GM23338 (cell line): ENCODE results near the gene ULK2. TPM values are rescaled to one million over a fixed set of nuclear protein-coding genes. Genes with fewer than 3 reads are reported as not detected.

ENCODE experiments used
- ATAC-seq: fragments of 200-7000 bp; cut with Tn5 transposase; 3 replicates; pipeline ENCODE4 v1.9.1; 2020
- DNase-seq: peaks from one replicate; pipeline ENCODE4 v3.0.0-alpha.2; 2015; ENCODE audit warnings: low spot score
- H2AFZ ChIP-seq: fragments of 200-600 bp; sonication (generic); 2 replicates; pipeline ENCODE4 v1.8.0; 2016; ENCODE audit warnings: antibody characterized with exemption, mild to moderate bottlenecking, moderate library complexity
- H3F3A ChIP-seq: fragments of 200-600 bp; sonication (generic); replicated peaks from 2 replicates; pipeline ENCODE4 v1.8.0; 2017; ENCODE audit warnings: antibody characterized with exemption, mixed run types, low read depth
- H3K27ac ChIP-seq: fragments of 200-600 bp; sonication (generic); 2 replicates; pipeline ENCODE4 v1.6.1; 2016; ENCODE audit warnings: low read depth
- H3K27me3 ChIP-seq: fragments of 200-600 bp; sonication (generic); 2 replicates; pipeline ENCODE4 v1.8.0; 2016; ENCODE audit warnings: mild to moderate bottlenecking, mixed run types, moderate library complexity; ENCODE audit not compliant: insufficient read depth
- H3K36me3 ChIP-seq: fragments of 200-600 bp; sonication (generic); 2 replicates; pipeline ENCODE4 v1.8.0; 2016; ENCODE audit warnings: mild to moderate bottlenecking; ENCODE audit not compliant: insufficient read depth
- H3K4me1 ChIP-seq: fragments of 200-600 bp; sonication (generic); 2 replicates; pipeline ENCODE4 v1.8.0; 2016; ENCODE audit warnings: mild to moderate bottlenecking, moderate library complexity; ENCODE audit not compliant: insufficient read depth
- H3K4me2 ChIP-seq: fragments of 200-600 bp; sonication (generic); 2 replicates; pipeline ENCODE4 v1.7.1; 2017; ENCODE audit warnings: mixed run types
- H3K4me3 ChIP-seq: fragments of 200-600 bp; sonication (generic); 2 replicates; pipeline ENCODE4 v1.6.1; 2016; ENCODE audit warnings: mixed run types
- H3K79me2 ChIP-seq: fragments of 200-600 bp; sonication (generic); replicated peaks from 2 replicates; pipeline ENCODE4 v1.8.0; 2017; ENCODE audit warnings: mild to moderate bottlenecking; ENCODE audit not compliant: insufficient read depth
- H3K9me2 ChIP-seq: fragments of 200-600 bp; sonication (generic); 2 replicates; pipeline ENCODE4 v1.8.0; 2017; ENCODE audit not compliant: insufficient read depth
- H4K20me1 ChIP-seq: fragments of 200-600 bp; sonication (generic); replicated peaks from 2 replicates; pipeline ENCODE4 v1.8.0; 2017; ENCODE audit warnings: mild to moderate bottlenecking; ENCODE audit not compliant: insufficient read depth
- H3K27ac Mint-ChIP-seq: 2 replicates; pipeline ENCODE4 v1.8.0; 2020; ENCODE audit warnings: inconsistent platforms, mild to moderate bottlenecking, moderate library complexity, mixed read lengths
- H3K27me3 Mint-ChIP-seq: 3 replicates; pipeline ENCODE4 v1.8.0; 2022; ENCODE audit warnings: low read depth, mild to moderate bottlenecking, moderate library complexity, mixed read lengths, inconsistent platforms; ENCODE audit not compliant: insufficient read depth, poor library complexity
- H3K36me3 Mint-ChIP-seq: 3 replicates; pipeline ENCODE4 v1.8.0; 2021; ENCODE audit warnings: low read depth, mild to moderate bottlenecking, inconsistent platforms, moderate library complexity, mixed read lengths
- H3K4me1 Mint-ChIP-seq: 3 replicates; pipeline ENCODE4 v1.8.0; 2020; ENCODE audit warnings: mild to moderate bottlenecking, inconsistent platforms, mixed read lengths
- H3K4me3 Mint-ChIP-seq: 3 replicates; pipeline ENCODE4 v1.8.0; 2021; ENCODE audit warnings: moderate library complexity, mild to moderate bottlenecking, inconsistent platforms, mixed read lengths
- H3K9me3 Mint-ChIP-seq: 3 replicates; pipeline ENCODE4 v1.8.0; 2020; ENCODE audit warnings: moderate library complexity, mild to moderate bottlenecking, inconsistent platforms, mixed read lengths
- EZH2 ChIP-seq: fragments of 200-600 bp; sonication (generic); IDR thresholded peaks from one replicate; pipeline ENCODE4 v1.8.0; 2017; ENCODE audit warnings: antibody characterized with exemption, mild to moderate bottlenecking, low read depth; ENCODE audit not compliant: unreplicated experiment
- EZH2phosphoT487 ChIP-seq: fragments of 200-600 bp; sonication (generic); IDR thresholded peaks from one replicate; pipeline ENCODE4 v1.8.1; 2018; ENCODE audit warnings: antibody characterized with exemption; ENCODE audit not compliant: unreplicated experiment
- JUNB ChIP-seq: IDR thresholded peaks from one replicate; pipeline ENCODE4 v1.6.1; 2016; ENCODE audit warnings: antibody characterized with exemption; ENCODE audit not compliant: unreplicated experiment
- STAT1 ChIP-seq: IDR thresholded peaks from one replicate; pipeline ENCODE4 v1.6.1; 2016; ENCODE audit warnings: antibody characterized with exemption; ENCODE audit not compliant: unreplicated experiment
- polyA plus RNA-seq: library from polyadenylated mRNA; unstranded; fragments of >200 nt; fragmentation: Nextera tagmentation; extraction: Ambion mirVana; gene quantifications from 2 replicates; pipeline ENCODE4 v1.2.1, GENCODE V29; 2016
- total RNA-seq: library from RNA; depleted of rRNA; stranded (reverse); fragments of >200 nt; shearing (Covaris generic); gene quantifications from 2 replicates; pipeline ENCODE4 v1.2.3, GENCODE V29; 2014
- TF ChIP-seq, protein P1 (sequence below), 2 experiments: fragments of 200-600 bp in 1 of 2; sonication (generic) in 1 of 2; conservative IDR thresholded peaks; 2 replicates each; pipeline versions ENCODE4 v1.5.1 to v1.6.1; 2016 to 2017; ENCODE audit warnings: antibody characterized with exemption in 2 of 2, low read depth in 2 of 2, mild to moderate bottlenecking in 2 of 2, moderate library complexity in 1 of 2
- TF ChIP-seq, protein P2 (sequence below): IDR thresholded peaks from one replicate; pipeline ENCODE4 v1.6.1; 2018; ENCODE audit warnings: antibody characterized with exemption; ENCODE audit not compliant: unreplicated experiment
- TF ChIP-seq, protein P3 (sequence below): fragments of 250-450 bp; sonication (Bioruptor Pico); IDR thresholded peaks from 2 replicates; pipeline ENCODE4 v1.5.0; 2020; ENCODE audit warnings: mild to moderate bottlenecking, moderate library complexity

Gene ULK2
- total and polyA plus RNA-seq, 2 experiments from 2014 or later = 1.6 to 3.0 TPM

DNA sequence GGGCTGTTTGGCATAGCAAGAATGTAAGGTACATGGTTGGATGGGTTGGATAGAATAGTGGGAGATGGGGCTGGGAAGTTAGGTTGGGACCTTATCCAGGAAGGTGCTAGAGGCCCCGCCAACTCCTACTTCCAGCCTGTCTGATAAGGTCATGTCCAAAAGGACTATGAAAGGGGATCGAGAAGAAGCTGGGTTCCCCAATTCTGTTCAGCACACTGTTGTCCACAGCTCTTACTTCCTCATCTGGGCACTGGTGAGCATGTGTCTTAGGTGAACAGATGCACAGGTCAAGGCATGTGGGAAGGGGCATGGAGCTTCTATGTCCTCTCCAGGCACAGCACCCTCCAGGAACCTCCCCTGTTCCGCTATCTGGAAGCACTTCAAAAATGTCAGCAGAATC, 5.6 kb upstream of the ULK2 start:
- H3K4me2 ChIP-seq = no peak overlapping the region
- Mint-ChIP-seq H3K36me3 (no peaks in the 10 kb centered on the region; the same call in 2 of the 3 replicates), H3K27me3 (peaks cover 20% of the 10 kb centered on the region), H3K27ac (no peak overlapping the region), H3K9me3 (no peaks in the 10 kb centered on the region), H3K4me1 (no peaks in the 10 kb centered on the region), H3K4me3 (no peak overlapping the region)
- ATAC-seq (no peak), DNase-seq (no peak)
- no peaks in the 10 kb centered on the region for H3K79me2 ChIP-seq
- H3K4me1 ChIP-seq = peaks cover 2% of the 10 kb centered on the region; the same call in 1 of the 2 replicates
- no peak for TF ChIP-seq JUNB
- TF ChIP-seq, protein P1, sequence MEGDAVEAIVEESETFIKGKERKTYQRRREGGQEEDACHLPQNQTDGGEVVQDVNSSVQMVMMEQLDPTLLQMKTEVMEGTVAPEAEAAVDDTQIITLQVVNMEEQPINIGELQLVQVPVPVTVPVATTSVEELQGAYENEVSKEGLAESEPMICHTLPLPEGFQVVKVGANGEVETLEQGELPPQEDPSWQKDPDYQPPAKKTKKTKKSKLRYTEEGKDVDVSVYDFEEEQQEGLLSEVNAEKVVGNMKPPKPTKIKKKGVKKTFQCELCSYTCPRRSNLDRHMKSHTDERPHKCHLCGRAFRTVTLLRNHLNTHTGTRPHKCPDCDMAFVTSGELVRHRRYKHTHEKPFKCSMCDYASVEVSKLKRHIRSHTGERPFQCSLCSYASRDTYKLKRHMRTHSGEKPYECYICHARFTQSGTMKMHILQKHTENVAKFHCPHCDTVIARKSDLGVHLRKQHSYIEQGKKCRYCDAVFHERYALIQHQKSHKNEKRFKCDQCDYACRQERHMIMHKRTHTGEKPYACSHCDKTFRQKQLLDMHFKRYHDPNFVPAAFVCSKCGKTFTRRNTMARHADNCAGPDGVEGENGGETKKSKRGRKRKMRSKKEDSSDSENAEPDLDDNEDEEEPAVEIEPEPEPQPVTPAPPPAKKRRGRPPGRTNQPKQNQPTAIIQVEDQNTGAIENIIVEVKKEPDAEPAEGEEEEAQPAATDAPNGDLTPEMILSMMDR (conservative IDR thresholded peaks at IDR 0.05; ENCODE audit: low read depth in 2 of 2) = no peak
- TF ChIP-seq EZH2phosphoT487 = no peak
- TF ChIP-seq STAT1 = no peak
- H3K27ac ChIP-seq = no peak overlapping the region
- peaks cover 19% of the 10 kb centered on the region for H3K27me3 ChIP-seq
- H3K36me3 ChIP-seq = no peaks in the 10 kb centered on the region
- H3K4me3 ChIP-seq = no peak overlapping the region
- no peaks in the 10 kb centered on the region for H4K20me1 ChIP-seq
- H3K9me2 ChIP-seq = no peaks in the 10 kb centered on the region; the same call in 1 of the 2 replicates
- H3F3A ChIP-seq = no peaks in the 10 kb centered on the region
- no peak overlapping the region for H2AFZ ChIP-seq

DNA sequence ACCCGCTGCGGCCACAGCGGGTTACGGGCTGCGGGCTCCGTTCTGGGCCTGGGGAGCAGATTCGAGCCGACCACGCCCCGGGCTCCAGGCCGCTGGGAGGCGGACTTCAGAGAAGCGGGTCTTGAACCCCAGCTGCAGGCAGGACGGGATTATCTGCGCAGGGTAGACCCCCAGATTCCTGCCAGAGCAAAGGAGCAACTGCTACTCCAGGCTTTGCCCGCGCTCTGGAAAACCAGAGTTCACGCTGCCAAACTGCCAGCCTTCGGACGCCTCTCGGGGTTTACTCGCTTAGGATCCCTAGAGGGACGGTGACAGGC, 301 bp upstream of the ULK2 start:
- H3F3A ChIP-seq = no peaks in the 10 kb centered on the region
- peak overlapping the region; percentile 57 for H3K4me3 Mint-ChIP-seq
- TF ChIP-seq, protein P2, sequence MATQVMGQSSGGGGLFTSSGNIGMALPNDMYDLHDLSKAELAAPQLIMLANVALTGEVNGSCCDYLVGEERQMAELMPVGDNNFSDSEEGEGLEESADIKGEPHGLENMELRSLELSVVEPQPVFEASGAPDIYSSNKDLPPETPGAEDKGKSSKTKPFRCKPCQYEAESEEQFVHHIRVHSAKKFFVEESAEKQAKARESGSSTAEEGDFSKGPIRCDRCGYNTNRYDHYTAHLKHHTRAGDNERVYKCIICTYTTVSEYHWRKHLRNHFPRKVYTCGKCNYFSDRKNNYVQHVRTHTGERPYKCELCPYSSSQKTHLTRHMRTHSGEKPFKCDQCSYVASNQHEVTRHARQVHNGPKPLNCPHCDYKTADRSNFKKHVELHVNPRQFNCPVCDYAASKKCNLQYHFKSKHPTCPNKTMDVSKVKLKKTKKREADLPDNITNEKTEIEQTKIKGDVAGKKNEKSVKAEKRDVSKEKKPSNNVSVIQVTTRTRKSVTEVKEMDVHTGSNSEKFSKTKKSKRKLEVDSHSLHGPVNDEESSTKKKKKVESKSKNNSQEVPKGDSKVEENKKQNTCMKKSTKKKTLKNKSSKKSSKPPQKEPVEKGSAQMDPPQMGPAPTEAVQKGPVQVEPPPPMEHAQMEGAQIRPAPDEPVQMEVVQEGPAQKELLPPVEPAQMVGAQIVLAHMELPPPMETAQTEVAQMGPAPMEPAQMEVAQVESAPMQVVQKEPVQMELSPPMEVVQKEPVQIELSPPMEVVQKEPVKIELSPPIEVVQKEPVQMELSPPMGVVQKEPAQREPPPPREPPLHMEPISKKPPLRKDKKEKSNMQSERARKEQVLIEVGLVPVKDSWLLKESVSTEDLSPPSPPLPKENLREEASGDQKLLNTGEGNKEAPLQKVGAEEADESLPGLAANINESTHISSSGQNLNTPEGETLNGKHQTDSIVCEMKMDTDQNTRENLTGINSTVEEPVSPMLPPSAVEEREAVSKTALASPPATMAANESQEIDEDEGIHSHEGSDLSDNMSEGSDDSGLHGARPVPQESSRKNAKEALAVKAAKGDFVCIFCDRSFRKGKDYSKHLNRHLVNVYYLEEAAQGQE = no peak
- TF ChIP-seq JUNB = no peak
- TF ChIP-seq, protein P1 (conservative IDR thresholded peaks at IDR 0.05; ENCODE audit: low read depth in 2 of 2) = peak in 1 of 2 experiments; percentile 0; a peak in 1 of 4 replicates
- TF ChIP-seq EZH2 = no peak
- TF ChIP-seq, protein P3, sequence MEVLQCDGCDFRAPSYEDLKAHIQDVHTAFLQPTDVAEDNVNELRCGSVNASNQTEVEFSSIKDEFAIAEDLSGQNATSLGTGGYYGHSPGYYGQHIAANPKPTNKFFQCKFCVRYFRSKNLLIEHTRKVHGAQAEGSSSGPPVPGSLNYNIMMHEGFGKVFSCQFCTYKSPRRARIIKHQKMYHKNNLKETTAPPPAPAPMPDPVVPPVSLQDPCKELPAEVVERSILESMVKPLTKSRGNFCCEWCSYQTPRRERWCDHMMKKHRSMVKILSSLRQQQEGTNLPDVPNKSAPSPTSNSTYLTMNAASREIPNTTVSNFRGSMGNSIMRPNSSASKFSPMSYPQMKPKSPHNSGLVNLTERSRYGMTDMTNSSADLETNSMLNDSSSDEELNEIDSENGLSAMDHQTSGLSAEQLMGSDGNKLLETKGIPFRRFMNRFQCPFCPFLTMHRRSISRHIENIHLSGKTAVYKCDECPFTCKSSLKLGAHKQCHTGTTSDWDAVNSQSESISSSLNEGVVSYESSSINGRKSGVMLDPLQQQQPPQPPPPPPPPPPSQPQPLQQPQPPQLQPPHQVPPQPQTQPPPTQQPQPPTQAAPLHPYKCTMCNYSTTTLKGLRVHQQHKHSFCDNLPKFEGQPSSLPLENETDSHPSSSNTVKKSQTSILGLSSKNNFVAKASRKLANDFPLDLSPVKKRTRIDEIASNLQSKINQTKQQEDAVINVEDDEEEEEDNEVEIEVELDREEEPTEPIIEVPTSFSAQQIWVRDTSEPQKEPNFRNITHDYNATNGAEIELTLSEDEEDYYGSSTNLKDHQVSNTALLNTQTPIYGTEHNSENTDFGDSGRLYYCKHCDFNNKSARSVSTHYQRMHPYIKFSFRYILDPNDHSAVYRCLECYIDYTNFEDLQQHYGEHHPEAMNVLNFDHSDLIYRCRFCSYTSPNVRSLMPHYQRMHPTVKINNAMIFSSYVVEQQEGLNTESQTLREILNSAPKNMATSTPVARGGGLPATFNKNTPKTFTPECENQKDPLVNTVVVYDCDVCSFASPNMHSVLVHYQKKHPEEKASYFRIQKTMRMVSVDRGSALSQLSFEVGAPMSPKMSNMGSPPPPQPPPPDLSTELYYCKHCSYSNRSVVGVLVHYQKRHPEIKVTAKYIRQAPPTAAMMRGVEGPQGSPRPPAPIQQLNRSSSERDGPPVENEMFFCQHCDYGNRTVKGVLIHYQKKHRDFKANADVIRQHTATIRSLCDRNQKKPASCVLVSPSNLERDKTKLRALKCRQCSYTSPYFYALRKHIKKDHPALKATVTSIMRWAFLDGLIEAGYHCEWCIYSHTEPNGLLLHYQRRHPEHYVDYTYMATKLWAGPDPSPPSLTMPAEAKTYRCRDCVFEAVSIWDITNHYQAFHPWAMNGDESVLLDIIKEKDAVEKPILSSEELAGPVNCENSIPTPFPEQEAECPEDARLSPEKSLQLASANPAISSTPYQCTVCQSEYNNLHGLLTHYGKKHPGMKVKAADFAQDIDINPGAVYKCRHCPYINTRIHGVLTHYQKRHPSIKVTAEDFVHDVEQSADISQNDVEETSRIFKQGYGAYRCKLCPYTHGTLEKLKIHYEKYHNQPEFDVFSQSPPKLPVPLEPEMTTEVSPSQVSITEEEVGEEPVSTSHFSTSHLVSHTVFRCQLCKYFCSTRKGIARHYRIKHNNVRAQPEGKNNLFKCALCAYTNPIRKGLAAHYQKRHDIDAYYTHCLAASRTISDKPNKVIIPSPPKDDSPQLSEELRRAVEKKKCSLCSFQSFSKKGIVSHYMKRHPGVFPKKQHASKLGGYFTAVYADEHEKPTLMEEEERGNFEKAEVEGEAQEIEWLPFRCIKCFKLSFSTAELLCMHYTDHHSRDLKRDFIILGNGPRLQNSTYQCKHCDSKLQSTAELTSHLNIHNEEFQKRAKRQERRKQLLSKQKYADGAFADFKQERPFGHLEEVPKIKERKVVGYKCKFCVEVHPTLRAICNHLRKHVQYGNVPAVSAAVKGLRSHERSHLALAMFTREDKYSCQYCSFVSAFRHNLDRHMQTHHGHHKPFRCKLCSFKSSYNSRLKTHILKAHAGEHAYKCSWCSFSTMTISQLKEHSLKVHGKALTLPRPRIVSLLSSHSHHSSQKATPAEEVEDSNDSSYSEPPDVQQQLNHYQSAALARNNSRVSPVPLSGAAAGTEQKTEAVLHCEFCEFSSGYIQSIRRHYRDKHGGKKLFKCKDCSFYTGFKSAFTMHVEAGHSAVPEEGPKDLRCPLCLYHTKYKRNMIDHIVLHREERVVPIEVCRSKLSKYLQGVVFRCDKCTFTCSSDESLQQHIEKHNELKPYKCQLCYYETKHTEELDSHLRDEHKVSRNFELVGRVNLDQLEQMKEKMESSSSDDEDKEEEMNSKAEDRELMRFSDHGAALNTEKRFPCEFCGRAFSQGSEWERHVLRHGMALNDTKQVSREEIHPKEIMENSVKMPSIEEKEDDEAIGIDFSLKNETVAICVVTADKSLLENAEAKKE (CRISPR knock-in tag) = no peak

More for the DNA sequence above, 301 bp upstream of the ULK2 start:
- Mint-ChIP-seq H3K36me3 (no peaks in the 10 kb centered on the region; the same call in 2 of the 3 replicates), H3K4me1 (peaks cover 3% of the 10 kb centered on the region; the same call in 1 of the 3 replicates), H3K27me3 (peaks cover 32% of the 10 kb centered on the region), H3K9me3 (no peaks in the 10 kb centered on the region), H3K27ac (no peak overlapping the region)
- no peaks in the 10 kb centered on the region; the same call in 1 of the 2 replicates for H3K9me2 ChIP-seq
- peak overlapping the region; percentile 99 for H2AFZ ChIP-seq
- peak overlapping the region; percentile 92 for H3K4me2 ChIP-seq
- no peak overlapping the region for H3K27ac ChIP-seq
- H3K79me2 ChIP-seq = no peaks in the 10 kb centered on the region
- H3K4me3 ChIP-seq = peak overlapping the region; percentile 79
- no peaks in the 10 kb centered on the region; the same call in 1 of the 2 replicates for H4K20me1 ChIP-seq
- ATAC-seq (no peak), DNase-seq (no peak)
- H3K36me3 ChIP-seq = no peaks in the 10 kb centered on the region
- H3K27me3 ChIP-seq = peaks cover 33% of the 10 kb centered on the region
- peaks cover 8% of the 10 kb centered on the region; the same call in 1 of the 2 replicates for H3K4me1 ChIP-seq
